ENCODE data around the gene PLGRKT.
"Not testable (repeated sequence)": the region's sequence is repeated elsewhere in the genome, so short reads cannot be mapped to it uniquely, and the experiment has no call there.

PLGRKT gene

GRCh38 chr9:5437254-5438216, at the start of gene PLGRKT:
Gene PLGRKT, minus strand, starts transcription at chr9:5437925. Its CDS starts 5,948 bp downstream, at chr9:5431977.
- peaks cover 10% of the 10 kb centered on the region for H3K36me3 ChIP-seq (ENCODE audit: control insufficient read depth, insufficient read depth, low read length)
- H3K9ac ChIP-seq (ENCODE audit: low read depth, low read length), result peak within 1 kb of the TSS; percentile 28
- peak within 1 kb of the TSS; percentile 90 for H3K4me3 ChIP-seq (ENCODE audit: low read depth, low read length)
- no peaks in the 10 kb centered on the region for H3K4me1 ChIP-seq (ENCODE audit: control insufficient read depth, insufficient read depth, low read length)
- H3K9me3 ChIP-seq (ENCODE audit: control insufficient read depth, insufficient read depth, low read length), result peaks cover 5% of the 10 kb centered on the region
- no peaks in the 10 kb centered on the region for H3K27me3 ChIP-seq (ENCODE audit: control insufficient read depth, insufficient read depth, low read length)

- H3K4me3 ChIP-seq (ENCODE audit: low read depth, low read length), result no peak overlapping the region
- peaks cover 7% of the 10 kb centered on the region for H3K4me1 ChIP-seq (ENCODE audit: control insufficient read depth, insufficient read depth, low read length)
- H3K36me3 ChIP-seq (ENCODE audit: control insufficient read depth, insufficient read depth, low read length), result no peaks in the 10 kb centered on the region
- H3K9ac ChIP-seq (ENCODE audit: low read depth, low read length), result no peak overlapping the region
- no peaks in the 10 kb centered on the region for H3K27me3 ChIP-seq (ENCODE audit: control insufficient read depth, insufficient read depth, low read length)
- H3K9me3 ChIP-seq (ENCODE audit: control insufficient read depth, insufficient read depth, low read length), result no peaks in the 10 kb centered on the region
Measured at GRCh38 chr9:5486988-5487387, 49.3 kb upstream of the PLGRKT start.

GRCh38 chr9:5485378-5486085, 47.8 kb upstream of the PLGRKT start:
- Histone ChIP-seq H3K9ac (ENCODE audit: low read depth, low read length) (no peak overlapping the region), H3K9me3 (ENCODE audit: control insufficient read depth, insufficient read depth, low read length) (no peaks in the 10 kb centered on the region), H3K36me3 (ENCODE audit: control insufficient read depth, insufficient read depth, low read length) (no peaks in the 10 kb centered on the region), H3K4me3 (ENCODE audit: low read depth, low read length) (no peak overlapping the region), H3K4me1 (ENCODE audit: control insufficient read depth, insufficient read depth, low read length) (peaks cover 7% of the 10 kb centered on the region), H3K27me3 (ENCODE audit: control insufficient read depth, insufficient read depth, low read length) (no peaks in the 10 kb centered on the region)

DNA sequence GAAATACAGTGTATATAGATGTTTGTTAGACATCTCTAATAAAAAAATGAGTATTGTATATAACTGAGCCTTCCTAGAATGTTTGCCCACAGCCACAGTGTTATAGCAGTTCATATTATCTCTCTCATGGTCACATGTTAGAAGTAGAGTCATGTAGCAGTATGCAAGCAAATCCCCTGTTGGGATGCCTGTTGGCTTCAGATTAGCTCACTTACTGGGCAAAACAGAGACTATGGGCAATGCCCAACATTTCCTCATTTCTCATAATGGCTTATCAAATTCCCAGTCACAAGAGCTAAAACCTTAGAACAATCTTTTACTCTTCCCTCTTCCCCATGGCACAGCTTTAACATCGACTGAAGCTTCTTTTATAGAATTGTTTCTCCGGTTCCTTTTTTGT, 45.6 kb upstream of the PLGRKT start:
- Histone ChIP-seq H3K9ac (ENCODE audit: low read depth, low read length) (no peak overlapping the region), H3K36me3 (ENCODE audit: control insufficient read depth, insufficient read depth, low read length) (no peaks in the 10 kb centered on the region), H3K4me1 (ENCODE audit: control insufficient read depth, insufficient read depth, low read length) (no peaks in the 10 kb centered on the region), H3K4me3 (ENCODE audit: low read depth, low read length) (no peak overlapping the region), H3K27me3 (ENCODE audit: control insufficient read depth, insufficient read depth, low read length) (no peaks in the 10 kb centered on the region), H3K9me3 (ENCODE audit: control insufficient read depth, insufficient read depth, low read length) (no peaks in the 10 kb centered on the region)

DNA sequence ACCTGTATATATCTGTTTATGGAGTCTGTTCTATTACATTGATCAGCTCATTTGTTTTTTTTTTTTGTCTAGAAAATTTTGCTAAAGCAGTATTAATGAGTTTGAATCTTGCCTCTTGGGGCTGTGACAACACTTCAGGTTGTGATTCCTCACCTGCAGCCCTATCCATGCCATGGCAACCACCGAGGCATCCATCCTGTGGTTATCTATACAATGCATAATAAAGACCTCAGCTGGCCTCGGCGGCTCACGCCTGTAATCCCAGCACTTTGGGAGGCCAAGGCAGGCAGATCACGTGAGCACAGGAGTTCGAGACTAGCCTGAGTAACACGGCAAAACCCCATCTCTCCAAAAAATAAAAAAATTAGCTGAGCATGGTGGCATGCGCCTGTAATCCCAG, 44.5 kb upstream of the PLGRKT start:
- H3K4me1 ChIP-seq (ENCODE audit: control insufficient read depth, insufficient read depth, low read length), result no peaks in the 10 kb centered on the region
- H3K4me3 ChIP-seq (ENCODE audit: low read depth, low read length), result no peak overlapping the region
- no peaks in the 10 kb centered on the region for H3K36me3 ChIP-seq (ENCODE audit: control insufficient read depth, insufficient read depth, low read length)
- no peaks in the 10 kb centered on the region for H3K9me3 ChIP-seq (ENCODE audit: control insufficient read depth, insufficient read depth, low read length)
- H3K27me3 ChIP-seq (ENCODE audit: control insufficient read depth, insufficient read depth, low read length), result no peaks in the 10 kb centered on the region
- no peak overlapping the region for H3K9ac ChIP-seq (ENCODE audit: low read depth, low read length)

GRCh38 chr9:5481322-5482040, 43.8 kb upstream of the PLGRKT start:
- H3K4me3 ChIP-seq (ENCODE audit: low read depth, low read length), result no peak overlapping the region
- H3K36me3 ChIP-seq (ENCODE audit: control insufficient read depth, insufficient read depth, low read length), result no peaks in the 10 kb centered on the region
- H3K4me1 ChIP-seq (ENCODE audit: control insufficient read depth, insufficient read depth, low read length), result no peaks in the 10 kb centered on the region
- no peaks in the 10 kb centered on the region for H3K9me3 ChIP-seq (ENCODE audit: control insufficient read depth, insufficient read depth, low read length)
- no peak overlapping the region for H3K9ac ChIP-seq (ENCODE audit: low read depth, low read length)
- no peaks in the 10 kb centered on the region for H3K27me3 ChIP-seq (ENCODE audit: control insufficient read depth, insufficient read depth, low read length)

DNA sequence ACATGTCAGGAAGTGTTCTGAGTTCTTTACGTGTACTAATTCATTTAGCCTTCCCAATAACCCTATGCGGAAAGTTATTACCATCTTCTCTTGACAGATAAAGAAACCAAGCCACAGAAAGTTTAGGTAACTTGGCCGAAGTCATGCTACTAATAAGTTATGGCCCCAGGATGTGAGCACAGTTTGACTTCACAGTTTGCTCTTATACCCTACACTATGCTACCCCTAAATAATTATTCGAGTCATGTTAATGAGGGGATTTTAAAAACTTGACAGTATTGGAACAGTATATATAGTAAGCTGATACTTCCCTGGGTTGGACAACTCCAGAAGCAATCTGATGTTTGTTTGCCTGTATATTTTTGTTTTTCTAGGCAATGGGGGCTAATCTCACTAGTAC, 43.2 kb upstream of the PLGRKT start:
- Histone ChIP-seq H3K36me3 (ENCODE audit: control insufficient read depth, insufficient read depth, low read length) (no peaks in the 10 kb centered on the region), H3K9me3 (ENCODE audit: control insufficient read depth, insufficient read depth, low read length) (no peaks in the 10 kb centered on the region), H3K27me3 (ENCODE audit: control insufficient read depth, insufficient read depth, low read length) (no peaks in the 10 kb centered on the region), H3K9ac (ENCODE audit: low read depth, low read length) (no peak overlapping the region), H3K4me3 (ENCODE audit: low read depth, low read length) (no peak overlapping the region), H3K4me1 (ENCODE audit: control insufficient read depth, insufficient read depth, low read length) (no peaks in the 10 kb centered on the region)

DNA sequence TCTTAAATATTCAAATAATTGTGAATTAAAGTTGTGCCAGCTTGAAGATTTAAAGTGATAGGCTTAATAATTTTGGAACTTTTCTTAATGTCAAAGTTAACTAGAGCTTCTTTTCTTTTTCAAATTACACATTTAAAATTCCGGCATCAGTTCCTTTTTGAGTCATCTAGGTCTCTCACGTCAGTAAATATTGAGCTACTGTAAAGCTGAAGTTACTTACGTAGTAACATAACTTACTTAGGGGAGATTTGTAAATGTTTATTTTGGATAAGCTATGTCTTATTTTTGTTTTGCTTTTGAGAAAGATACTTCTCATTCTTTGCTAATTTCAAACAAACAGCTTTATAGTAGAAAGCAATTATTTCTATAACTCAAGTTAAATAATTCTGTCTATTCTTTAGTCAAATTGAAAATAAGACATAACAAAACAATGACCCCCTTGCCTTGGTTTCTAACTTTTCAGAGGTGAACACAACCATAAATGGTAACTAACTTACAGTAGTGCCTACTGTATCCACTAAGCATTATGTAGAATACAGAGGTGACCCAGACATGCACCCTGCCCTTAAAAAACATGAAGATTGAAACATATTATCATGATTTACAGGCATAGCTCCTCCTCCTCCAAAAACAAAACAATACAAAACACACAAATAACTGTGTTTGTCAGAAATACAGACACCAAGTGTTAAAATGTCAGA, 42.4 kb upstream of the PLGRKT start:
- no peaks in the 10 kb centered on the region for H3K4me1 ChIP-seq (ENCODE audit: control insufficient read depth, insufficient read depth, low read length)
- no peaks in the 10 kb centered on the region for H3K9me3 ChIP-seq (ENCODE audit: control insufficient read depth, insufficient read depth, low read length)
- no peak overlapping the region for H3K4me3 ChIP-seq (ENCODE audit: low read depth, low read length)
- no peak overlapping the region for H3K9ac ChIP-seq (ENCODE audit: low read depth, low read length)
- H3K27me3 ChIP-seq (ENCODE audit: control insufficient read depth, insufficient read depth, low read length), result no peaks in the 10 kb centered on the region
- H3K36me3 ChIP-seq (ENCODE audit: control insufficient read depth, insufficient read depth, low read length), result no peaks in the 10 kb centered on the region

DNA sequence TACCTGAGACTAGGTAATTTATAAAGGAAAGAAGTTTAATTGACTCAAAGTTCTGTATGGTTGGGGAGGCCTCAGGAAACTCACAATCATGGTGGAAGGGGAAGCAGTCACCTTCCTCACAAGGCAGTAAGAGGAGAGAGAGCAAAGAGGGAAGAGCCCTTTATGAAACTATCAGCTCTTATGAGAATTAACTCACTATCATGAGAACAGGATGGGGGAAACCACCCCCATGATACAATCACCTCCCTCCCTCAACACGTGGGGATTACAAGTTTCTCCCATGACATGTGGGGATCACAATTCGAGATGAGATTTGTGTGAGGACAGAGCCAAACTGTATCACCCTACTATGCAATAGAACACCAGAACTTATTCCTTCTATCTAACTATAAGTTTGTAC, 40.5 kb upstream of the PLGRKT start:
- Histone ChIP-seq H3K27me3 (ENCODE audit: control insufficient read depth, insufficient read depth, low read length) (no peaks in the 10 kb centered on the region), H3K9ac (ENCODE audit: low read depth, low read length) (no peak overlapping the region), H3K4me1 (ENCODE audit: control insufficient read depth, insufficient read depth, low read length) (no peaks in the 10 kb centered on the region), H3K4me3 (ENCODE audit: low read depth, low read length) (no peak overlapping the region), H3K36me3 (ENCODE audit: control insufficient read depth, insufficient read depth, low read length) (no peaks in the 10 kb centered on the region), H3K9me3 (ENCODE audit: control insufficient read depth, insufficient read depth, low read length) (no peaks in the 10 kb centered on the region)

- H3K4me3 ChIP-seq (ENCODE audit: low read depth, low read length); H3K27me3 ChIP-seq (ENCODE audit: control insufficient read depth, insufficient read depth, low read length); H3K4me1 ChIP-seq (ENCODE audit: control insufficient read depth, insufficient read depth, low read length); H3K9me3 ChIP-seq (ENCODE audit: control insufficient read depth, insufficient read depth, low read length); H3K36me3 ChIP-seq (ENCODE audit: control insufficient read depth, insufficient read depth, low read length); H3K9ac ChIP-seq (ENCODE audit: low read depth, low read length): not testable (repeated sequence)
Measured at GRCh38 chr9:5475611-5476010, 37.9 kb upstream of the PLGRKT start.

GRCh38 chr9:5470816-5471215, 33.1 kb upstream of the PLGRKT start:
- no peak overlapping the region for H3K9ac ChIP-seq (ENCODE audit: low read depth, low read length)
- H3K36me3 ChIP-seq (ENCODE audit: control insufficient read depth, insufficient read depth, low read length), result no peaks in the 10 kb centered on the region
- H3K4me3 ChIP-seq (ENCODE audit: low read depth, low read length), result no peak overlapping the region
- no peaks in the 10 kb centered on the region for H3K27me3 ChIP-seq (ENCODE audit: control insufficient read depth, insufficient read depth, low read length)
- H3K9me3 ChIP-seq (ENCODE audit: control insufficient read depth, insufficient read depth, low read length), result no peaks in the 10 kb centered on the region
- H3K4me1 ChIP-seq (ENCODE audit: control insufficient read depth, insufficient read depth, low read length), result no peaks in the 10 kb centered on the region

Measured in iPS-15b (cell line).